Transverse colon (tissue), 4 donors: ENCODE data around the gene LIX1. TPM values are rescaled to one million over a fixed set of nuclear protein-coding genes. Genes with fewer than 3 reads are reported as not detected.
A peak's percentile ranks its signal among the peaks of the same experiment; 100 is the strongest.

Experiments
- DNase-seq: peaks from one replicate; pipeline ENCODE4 v3.0.0-alpha.2; 2019
- H3K27ac ChIP-seq, 4 donors: fragments of 200-600 bp; sonication (generic); 2 replicates each; pipeline ENCODE4 v1.5.1; 2016 to 2018; ENCODE audit warnings: inconsistent platforms in 4 of 4
- H3K27me3 ChIP-seq: fragments of 200-600 bp; sonication (generic); 2 replicates; pipeline ENCODE4 v1.5.1; 2017; ENCODE audit warnings: inconsistent platforms
- H3K36me3 ChIP-seq, 4 donors: fragments of 200-600 bp; sonication (generic); 2 replicates each; pipeline ENCODE4 v1.5.1; 2017 to 2019; ENCODE audit warnings: inconsistent platforms in 4 of 4
- H3K4me1 ChIP-seq, 4 donors: fragments of 200-600 bp; sonication (generic); 2 replicates each; pipeline ENCODE4 v1.5.1; 2017 to 2020; ENCODE audit warnings: inconsistent platforms in 4 of 4
- H3K4me3 ChIP-seq, 4 donors: fragments of 200-600 bp; sonication (generic); 1 replicate in 1 of 4; 2 replicates in 3 of 4; pipeline versions ENCODE4 v1.5.1 to v1.6.1; 2017 to 2019; ENCODE audit warnings: inconsistent platforms in 4 of 4
- H3K9me3 ChIP-seq, 2 donors: fragments of 200-600 bp; sonication (generic); 2 replicates each; pipeline ENCODE4 v1.5.1; 2017 to 2019; ENCODE audit warnings: inconsistent platforms in 2 of 2
- CTCF ChIP-seq, 5 experiments: fragments of 200-600 bp in 3 of 5; fragments of 450-650 bp in 2 of 5; sonication (generic) in 3 of 5; IDR thresholded peaks; 1 replicate in 2 of 5; 2 replicates in 3 of 5; pipeline ENCODE4 v1.5.1; 2016 to 2017; ENCODE audit warnings: antibody characterized with exemption in 5 of 5, inconsistent platforms in 3 of 5, mild to moderate bottlenecking in 2 of 5, moderate library complexity in 1 of 5
- EP300 ChIP-seq: sonication (generic); formaldehyde crosslinking; IDR thresholded peaks from one replicate; pipeline ENCODE4 v1.6.1; 2017; ENCODE audit warnings: antibody characterized with exemption, low read depth
- POLR2A ChIP-seq: fragments of 450-650 bp; IDR thresholded peaks from one replicate; pipeline ENCODE4 v1.6.1; 2016; ENCODE audit warnings: antibody characterized with exemption, mild to moderate bottlenecking, moderate library complexity
- POLR2AphosphoS5 ChIP-seq, 3 donors: sonication (generic); formaldehyde crosslinking; IDR thresholded peaks; one replicate each; pipeline ENCODE4 v1.6.1; 2016; ENCODE audit warnings: antibody characterized with exemption in 3 of 3
- WGBS, 2 donors: methylation state at CpG; one replicate each; pipeline ENCODE4 v1.1.5; 2018; ENCODE audit warnings: low coverage in 1 of 2; 5-methylcytosine and 5-hydroxymethylcytosine counted together
- in situ Hi-C, 4 donors: fragments of 200-750 bp; cut with MboI; loops; one replicate each; pipeline versions ENCODE4 v1.15.0 to v1.15.1; 2017; ENCODE audit warnings: low sequenced_read_pairs in 3 of 4, low pct_ligation_motif_present in 1 of 4, low pct_unique_long_range_greater_than_20kb in 1 of 4
- intact Hi-C: fragments of 100-400 bp; cut with DNase I; formaldehyde crosslinking; loops from one replicate; pipeline ENCODE4 v1.15.1; 2023; ENCODE audit warnings: low total_unique reads
- total RNA-seq, 4 donors: library from RNA; depleted of rRNA; stranded (reverse); fragments of >200 nt; gene quantifications; one replicate each; pipeline ENCODE4 v1.1.0, GENCODE V29; 2016

LIX1 gene
- total RNA-seq, 4 donors from 2014 or later, result 0.16 to 0.41 TPM; not detected in 2

- no peak for DNase-seq
- Histone ChIP-seq H3K27ac (peak overlapping the region in 2 of 4 donors; percentile 12 to 75), H3K36me3 (no peaks in the 10 kb centered on the region), H3K9me3 (no peaks in the 10 kb centered on the region), H3K27me3 (no peaks in the 10 kb centered on the region), H3K4me3 (no peak overlapping the region), H3K4me1 (peaks cover 0 to 8% (median 4%) of the 10 kb centered on the region in 4 donors)
- no peak for TF ChIP-seq POLR2AphosphoS5 (IDR thresholded peaks at IDR 0.05)
- TF ChIP-seq EP300, result no peak
- TF ChIP-seq CTCF (IDR thresholded peaks at IDR 0.05), result no peak
- TF ChIP-seq POLR2A, result no peak
- in situ Hi-C loops (no loop called here), intact Hi-C loops (no loop called here)
- WGBS, 2 donors, result 85 to 100% methylated on average over 1 to 4 of the region's 4 CpGs
Measured at GRCh38 chr5:97071993-97072392, 70.4 kb downstream of the LIX1 start.

- no peak overlapping the region for H3K4me3 ChIP-seq
- no peaks in the 10 kb centered on the region for H3K27me3 ChIP-seq
- WGBS, 2 donors, result 58 to 61% methylated on average over 8 of the region's 8 CpGs
- no peak for DNase-seq
- H3K36me3 ChIP-seq, result no peaks in the 10 kb centered on the region
- TF ChIP-seq EP300, result no peak
- no peak for TF ChIP-seq POLR2A
- peak in 2 of 3 donors; percentile 51 to 58 for TF ChIP-seq POLR2AphosphoS5 (IDR thresholded peaks at IDR 0.05)
- peaks cover 0 to 8% (median 4%) of the 10 kb centered on the region in 4 donors for H3K4me1 ChIP-seq
- intact Hi-C loops, result no loop called here
- H3K9me3 ChIP-seq, result no peaks in the 10 kb centered on the region
- peak overlapping the region; percentile 36 to 77 (median 64) for H3K27ac ChIP-seq
- in situ Hi-C loops, result no loop called here
Measured at GRCh38 chr5:97071101-97071500, 71.3 kb downstream of the LIX1 start.

GRCh38 chr5:97070234-97070633 is 72.2 kb downstream of the LIX1 start:
- H3K4me1 ChIP-seq, result peaks cover 0 to 8% (median 4%) of the 10 kb centered on the region in 4 donors
- TF ChIP-seq POLR2A, result no peak
- no peak for TF ChIP-seq EP300
- TF ChIP-seq POLR2AphosphoS5 (IDR thresholded peaks at IDR 0.05), result no peak
- TF ChIP-seq CTCF (IDR thresholded peaks at IDR 0.05), result no peak
- H3K9me3 ChIP-seq, result no peaks in the 10 kb centered on the region
- H3K4me3 ChIP-seq, result no peak overlapping the region
- no peaks in the 10 kb centered on the region for H3K27me3 ChIP-seq
- no peak for DNase-seq
- in situ Hi-C loops, result no loop called here
- H3K36me3 ChIP-seq, result no peaks in the 10 kb centered on the region
- intact Hi-C loops, result no loop called here
- peak overlapping the region; percentile 36 to 77 (median 64) for H3K27ac ChIP-seq

GRCh38 chr5:97067296-97067850 is 75.0 kb downstream of the LIX1 start:
- DNase-seq, result no peak
- H3K4me3 ChIP-seq, result no peak overlapping the region
- TF ChIP-seq POLR2A (no peak), EP300 (no peak), POLR2AphosphoS5 (IDR thresholded peaks at IDR 0.05) (no peak), CTCF (IDR thresholded peaks at IDR 0.05) (no peak)
- H3K27ac ChIP-seq, result no peak overlapping the region
- no peaks in the 10 kb centered on the region for H3K9me3 ChIP-seq
- H3K4me1 ChIP-seq, result peaks cover 0 to 8% (median 0%) of the 10 kb centered on the region in 4 donors
- H3K27me3 ChIP-seq, result no peaks in the 10 kb centered on the region
- in situ Hi-C loops (no loop called here), intact Hi-C loops (no loop called here)
- H3K36me3 ChIP-seq, result no peaks in the 10 kb centered on the region
- WGBS, 2 donors, result 58 to 66% methylated on average over 4 of the region's 4 CpGs

- H3K9me3 ChIP-seq, result no peaks in the 10 kb centered on the region
- WGBS, 2 donors, result 83 to 94% methylated on average over 2 of the region's 2 CpGs
- H3K4me3 ChIP-seq, result no peak overlapping the region
- no peak overlapping the region for H3K27ac ChIP-seq
- no peaks in the 10 kb centered on the region for H3K27me3 ChIP-seq
- intact Hi-C loops (no loop called here), in situ Hi-C loops (no loop called here)
- no peak for DNase-seq
- H3K4me1 ChIP-seq, result no peaks in the 10 kb centered on the region
- H3K36me3 ChIP-seq, result no peaks in the 10 kb centered on the region
- no peak for TF ChIP-seq EP300
- TF ChIP-seq CTCF (IDR thresholded peaks at IDR 0.05), result no peak
- TF ChIP-seq POLR2AphosphoS5 (IDR thresholded peaks at IDR 0.05), result no peak
- no peak for TF ChIP-seq POLR2A
Measured at GRCh38 chr5:97065475-97065874, 76.9 kb downstream of the LIX1 start.
